Measurements from ENCODE around the gene TTLL11.

Gene TTLL11

GRCh38 chr9:121820286-121821005, 272.7 kb downstream of the TTLL11 start:
- H3K4me2 ChIP-seq (ENCODE audit: low read length), result no peak overlapping the region
- H3K9ac ChIP-seq (ENCODE audit: low read depth, low read length), result no peak overlapping the region
- H3K9me3 ChIP-seq (replicated peaks; ENCODE audit: low read length), result no peaks in the 10 kb centered on the region
- no peak overlapping the region for H3K4me3 ChIP-seq (ENCODE audit: low read length)
- peaks cover 8% of the 10 kb centered on the region for H3K36me3 ChIP-seq (ENCODE audit: insufficient read depth, low read length)
- peaks cover 9% of the 10 kb centered on the region for H3K4me1 ChIP-seq (ENCODE audit: control insufficient read depth, insufficient read depth, low read length)
- H3K27me3 ChIP-seq (ENCODE audit: control insufficient read depth, insufficient read depth, low read length), result no peaks in the 10 kb centered on the region

GRCh38 chr9:121819428-121820231, 273.5 kb downstream of the TTLL11 start:
- no peak overlapping the region for H3K4me3 ChIP-seq (ENCODE audit: low read length)
- no peak overlapping the region for H3K9ac ChIP-seq (ENCODE audit: low read depth, low read length)
- peaks cover 8% of the 10 kb centered on the region for H3K36me3 ChIP-seq (ENCODE audit: insufficient read depth, low read length)
- peaks cover 9% of the 10 kb centered on the region for H3K4me1 ChIP-seq (ENCODE audit: control insufficient read depth, insufficient read depth, low read length)
- no peak overlapping the region for H3K4me2 ChIP-seq (ENCODE audit: low read length)
- no peaks in the 10 kb centered on the region for H3K9me3 ChIP-seq (replicated peaks; ENCODE audit: low read length)
- H3K27me3 ChIP-seq (ENCODE audit: control insufficient read depth, insufficient read depth, low read length), result no peaks in the 10 kb centered on the region

DNA sequence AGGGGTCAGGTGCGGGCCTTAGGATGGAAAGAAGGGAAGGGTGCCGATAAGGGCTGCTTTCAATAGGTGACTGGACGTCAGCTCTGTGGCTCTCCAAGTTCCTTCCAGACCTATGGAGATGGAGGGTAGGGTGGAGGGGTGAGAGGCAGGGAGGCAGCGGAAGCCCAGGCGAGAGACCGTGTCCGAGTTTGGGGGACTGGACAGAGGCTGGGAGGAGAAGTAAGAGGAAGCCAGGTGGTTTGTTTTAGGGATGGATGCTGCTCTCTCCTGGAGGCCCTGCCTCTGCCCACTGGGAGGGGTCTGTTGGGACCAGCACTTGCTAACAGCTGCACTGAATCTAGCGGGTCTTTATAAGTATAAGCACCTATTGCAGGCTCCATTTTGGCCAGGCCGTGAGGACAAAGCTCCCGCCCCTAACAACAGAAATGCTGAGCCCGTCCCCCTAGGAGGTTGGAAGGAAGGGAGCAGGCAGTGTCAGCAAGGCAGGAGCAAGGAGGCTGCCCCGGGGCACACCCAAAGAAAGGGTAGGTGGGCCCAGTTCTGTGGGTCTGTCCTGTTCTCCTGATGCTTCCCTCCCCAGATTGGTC, 274.2 kb downstream of the TTLL11 start:
- H3K9me3 ChIP-seq (replicated peaks; ENCODE audit: low read length), result no peaks in the 10 kb centered on the region
- H3K4me1 ChIP-seq (ENCODE audit: control insufficient read depth, insufficient read depth, low read length), result peaks cover 9% of the 10 kb centered on the region
- no peak overlapping the region for H3K9ac ChIP-seq (ENCODE audit: low read depth, low read length)
- no peak overlapping the region for H3K4me3 ChIP-seq (ENCODE audit: low read length)
- H3K4me2 ChIP-seq (ENCODE audit: low read length), result no peak overlapping the region
- H3K27me3 ChIP-seq (ENCODE audit: control insufficient read depth, insufficient read depth, low read length), result no peaks in the 10 kb centered on the region
- peaks cover 8% of the 10 kb centered on the region for H3K36me3 ChIP-seq (ENCODE audit: insufficient read depth, low read length)

DNA sequence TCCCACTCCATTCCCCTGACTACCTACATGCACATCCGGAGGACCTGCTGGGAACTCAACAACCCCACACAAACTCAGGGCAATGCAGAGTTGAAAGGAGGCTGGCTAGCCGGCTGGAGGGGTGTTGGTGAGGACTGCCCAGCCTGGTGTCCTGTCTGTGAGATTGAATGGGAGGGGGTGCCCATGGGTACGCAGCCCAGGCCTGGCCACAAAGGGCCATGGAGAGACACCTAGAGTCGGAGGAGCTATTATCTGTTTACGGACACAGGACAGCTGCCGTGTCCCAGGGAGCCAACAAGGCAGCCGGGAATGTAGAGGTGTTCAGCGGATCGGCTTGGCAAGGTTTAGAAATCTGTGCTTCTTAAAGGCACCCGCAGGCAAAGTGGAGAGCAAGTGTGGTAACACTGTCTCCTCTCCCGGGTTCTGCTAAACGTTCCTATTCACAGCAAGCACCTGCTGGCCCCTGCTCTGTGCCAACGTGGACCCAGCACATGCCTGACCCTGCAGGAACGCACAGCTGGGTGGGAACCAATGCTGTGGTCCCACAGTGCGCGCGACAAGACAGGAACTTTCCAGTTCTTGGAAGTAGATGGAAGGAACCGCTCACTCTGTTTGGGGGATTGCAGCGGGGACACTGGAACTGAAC, 275.0 kb downstream of the TTLL11 start:
- Histone ChIP-seq H3K36me3 (ENCODE audit: insufficient read depth, low read length) (peaks cover 8% of the 10 kb centered on the region), H3K9ac (ENCODE audit: low read depth, low read length) (no peak overlapping the region), H3K9me3 (replicated peaks; ENCODE audit: low read length) (no peaks in the 10 kb centered on the region), H3K4me2 (ENCODE audit: low read length) (no peak overlapping the region), H3K27me3 (ENCODE audit: control insufficient read depth, insufficient read depth, low read length) (no peaks in the 10 kb centered on the region), H3K4me3 (ENCODE audit: low read length) (no peak overlapping the region), H3K4me1 (ENCODE audit: control insufficient read depth, insufficient read depth, low read length) (peaks cover 9% of the 10 kb centered on the region)

GRCh38 chr9:121817476-121817875, 275.6 kb downstream of the TTLL11 start:
- Histone ChIP-seq H3K9ac (ENCODE audit: low read depth, low read length) (no peak overlapping the region), H3K4me2 (ENCODE audit: low read length) (no peak overlapping the region), H3K36me3 (ENCODE audit: insufficient read depth, low read length) (peaks cover 8% of the 10 kb centered on the region), H3K4me1 (ENCODE audit: control insufficient read depth, insufficient read depth, low read length) (peaks cover 9% of the 10 kb centered on the region), H3K9me3 (replicated peaks; ENCODE audit: low read length) (no peaks in the 10 kb centered on the region), H3K4me3 (ENCODE audit: low read length) (no peak overlapping the region), H3K27me3 (ENCODE audit: control insufficient read depth, insufficient read depth, low read length) (no peaks in the 10 kb centered on the region)

- no peaks in the 10 kb centered on the region for H3K9me3 ChIP-seq (replicated peaks; ENCODE audit: low read length)
- H3K9ac ChIP-seq (ENCODE audit: low read depth, low read length), result no peak overlapping the region
- H3K4me1 ChIP-seq (ENCODE audit: control insufficient read depth, insufficient read depth, low read length), result peaks cover 9% of the 10 kb centered on the region
- H3K4me3 ChIP-seq (ENCODE audit: low read length), result no peak overlapping the region
- peaks cover 4% of the 10 kb centered on the region for H3K36me3 ChIP-seq (ENCODE audit: insufficient read depth, low read length)
- no peak overlapping the region for H3K4me2 ChIP-seq (ENCODE audit: low read length)
- no peaks in the 10 kb centered on the region for H3K27me3 ChIP-seq (ENCODE audit: control insufficient read depth, insufficient read depth, low read length)
These were observed 276.2 kb downstream of the TTLL11 start for GRCh38 chr9:121816845-121817450.

- H3K4me3 ChIP-seq (ENCODE audit: low read length), result no peak overlapping the region
- no peaks in the 10 kb centered on the region for H3K27me3 ChIP-seq (ENCODE audit: control insufficient read depth, insufficient read depth, low read length)
- no peak overlapping the region for H3K9ac ChIP-seq (ENCODE audit: low read depth, low read length)
- H3K9me3 ChIP-seq (replicated peaks; ENCODE audit: low read length), result no peaks in the 10 kb centered on the region
- H3K4me1 ChIP-seq (ENCODE audit: control insufficient read depth, insufficient read depth, low read length), result peaks cover 9% of the 10 kb centered on the region
- no peak overlapping the region for H3K4me2 ChIP-seq (ENCODE audit: low read length)
- H3K36me3 ChIP-seq (ENCODE audit: insufficient read depth, low read length), result peaks cover 2% of the 10 kb centered on the region
These were observed 276.7 kb downstream of the TTLL11 start for GRCh38 chr9:121816449-121816817.

DNA sequence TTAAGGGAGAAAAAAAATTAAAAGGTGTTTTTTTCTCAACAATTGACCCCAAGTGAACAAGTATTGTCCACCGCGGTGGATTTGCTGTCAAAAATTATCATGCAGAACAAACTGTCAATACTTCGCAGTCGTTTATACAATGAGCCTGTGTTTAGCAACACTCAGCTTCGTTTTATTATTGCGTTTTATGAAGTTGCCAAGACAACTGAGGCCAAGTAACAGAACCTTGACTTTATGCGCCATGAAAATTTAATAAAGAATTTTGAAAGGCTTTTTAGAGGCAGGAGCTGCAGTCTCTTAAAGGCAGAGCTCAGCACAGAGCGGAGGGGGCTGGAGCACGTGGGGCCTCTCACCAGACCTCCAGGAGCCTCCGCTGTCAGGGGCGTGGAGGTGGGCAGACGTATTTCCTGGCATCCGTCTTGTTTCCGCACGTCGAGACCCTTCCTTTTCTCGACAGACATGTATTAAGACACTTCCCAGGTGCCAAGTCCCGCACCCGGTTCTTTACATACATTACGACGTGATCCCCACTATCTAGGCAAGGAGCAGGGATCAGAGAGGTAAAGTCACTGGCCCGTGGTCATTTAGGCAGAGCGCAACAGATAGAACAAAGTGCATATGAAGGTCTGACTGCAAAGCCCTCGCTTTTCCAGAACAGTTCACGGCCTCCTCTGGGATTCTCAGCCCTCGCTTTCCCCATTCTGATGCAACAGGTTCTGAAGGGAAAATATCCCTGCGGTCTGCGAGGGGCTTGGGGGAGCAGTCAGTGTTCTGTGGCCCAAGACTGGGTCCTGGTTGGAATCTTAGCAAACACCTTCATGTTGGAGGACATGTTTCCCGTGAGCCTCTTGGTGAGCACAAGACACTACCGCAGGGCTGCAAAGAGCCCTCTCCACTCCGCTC, 277.3 kb downstream of the TTLL11 start:
- no peaks in the 10 kb centered on the region for H3K27me3 ChIP-seq (ENCODE audit: control insufficient read depth, insufficient read depth, low read length)

GRCh38 chr9:121815084-121815483, 278.0 kb downstream of the TTLL11 start:
- Histone ChIP-seq H3K9ac (ENCODE audit: low read depth, low read length) (no peak overlapping the region), H3K27me3 (ENCODE audit: control insufficient read depth, insufficient read depth, low read length) (no peaks in the 10 kb centered on the region), H3K36me3 (ENCODE audit: insufficient read depth, low read length) (peaks cover 2% of the 10 kb centered on the region), H3K4me2 (ENCODE audit: low read length) (no peak overlapping the region), H3K4me3 (ENCODE audit: low read length) (no peak overlapping the region), H3K4me1 (ENCODE audit: control insufficient read depth, insufficient read depth, low read length) (peaks cover 7% of the 10 kb centered on the region), H3K9me3 (replicated peaks; ENCODE audit: low read length) (no peaks in the 10 kb centered on the region)

More for the DNA sequence above, 277.3 kb downstream of the TTLL11 start:
- no peaks in the 10 kb centered on the region for H3K9me3 ChIP-seq (replicated peaks; ENCODE audit: low read length)
- H3K4me3 ChIP-seq (ENCODE audit: low read length), result no peak overlapping the region
- H3K36me3 ChIP-seq (ENCODE audit: insufficient read depth, low read length), result peaks cover 2% of the 10 kb centered on the region
- no peak overlapping the region for H3K4me2 ChIP-seq (ENCODE audit: low read length)
- no peak overlapping the region for H3K9ac ChIP-seq (ENCODE audit: low read depth, low read length)
- H3K4me1 ChIP-seq (ENCODE audit: control insufficient read depth, insufficient read depth, low read length), result peaks cover 9% of the 10 kb centered on the region

- H3K9me3 ChIP-seq (replicated peaks; ENCODE audit: low read length), result no peaks in the 10 kb centered on the region
- H3K9ac ChIP-seq (ENCODE audit: low read depth, low read length), result no peak overlapping the region
- H3K4me1 ChIP-seq (ENCODE audit: control insufficient read depth, insufficient read depth, low read length), result peaks cover 2% of the 10 kb centered on the region
- no peak overlapping the region for H3K4me2 ChIP-seq (ENCODE audit: low read length)
- peaks cover 2% of the 10 kb centered on the region for H3K36me3 ChIP-seq (ENCODE audit: insufficient read depth, low read length)
- H3K4me3 ChIP-seq (ENCODE audit: low read length), result no peak overlapping the region
- no peaks in the 10 kb centered on the region for H3K27me3 ChIP-seq (ENCODE audit: control insufficient read depth, insufficient read depth, low read length)
These were observed 278.5 kb downstream of the TTLL11 start for GRCh38 chr9:121814594-121814993.
